SK-N-SH treated with all-trans-retinoic acid at 6 μM for 48 hours (cell line): ENCODE data around the gene SERPINA6.

ENCODE experiments used
- ATAC-seq: fragments of 200-7000 bp; cut with Tn5 transposase; 3 replicates; pipeline ENCODE4 v1.9.1; 2020; ENCODE audit warnings: mild to moderate bottlenecking, moderate library complexity
- ARNTL ChIP-seq: fragments of 450-650 bp; formaldehyde crosslinking; IDR thresholded peaks from 2 replicates; pipeline ENCODE4 v1.5.0; 2020; ENCODE audit warnings: low read depth, mild to moderate bottlenecking, moderate library complexity, borderline replicate concordance
- CREB5 ChIP-seq: fragments of 250-450 bp; sonication (Bioruptor Pico); IDR thresholded peaks from 2 replicates; pipeline ENCODE4 v1.5.1; 2020; ENCODE audit warnings: low read depth, mild to moderate bottlenecking, moderate library complexity
- CSDC2 ChIP-seq: fragments of 250-450 bp; sonication (Bioruptor Pico); IDR thresholded peaks from 2 replicates; pipeline ENCODE4 v1.5.0; 2020; ENCODE audit warnings: mild to moderate bottlenecking, moderate library complexity
- CSRNP3 ChIP-seq: fragments of 250-450 bp; sonication (Bioruptor Pico); IDR thresholded peaks from 2 replicates; pipeline ENCODE4 v1.5.1; 2021; ENCODE audit warnings: mild to moderate bottlenecking, moderate library complexity
- ESRRG ChIP-seq: fragments of 250-450 bp; sonication (Bioruptor Pico); IDR thresholded peaks from 2 replicates; pipeline ENCODE4 v1.6.1; 2021; ENCODE audit warnings: mild to moderate bottlenecking
- GLIS3 ChIP-seq: fragments of 250-450 bp; sonication (Bioruptor Pico); IDR thresholded peaks from 2 replicates; pipeline ENCODE4 v1.5.0; 2020; ENCODE audit warnings: mild to moderate bottlenecking, moderate library complexity
- ISL1 ChIP-seq: fragments of 250-450 bp; sonication (Bioruptor Pico); IDR thresholded peaks from 2 replicates; pipeline ENCODE4 v2.1.2; 2022; ENCODE audit warnings: mild to moderate bottlenecking, moderate library complexity
- OSR1 ChIP-seq: fragments of 250-450 bp; sonication (Bioruptor Pico); IDR thresholded peaks from 2 replicates; pipeline ENCODE4 v1.8.0; 2022; ENCODE audit warnings: moderate library complexity, mild to moderate bottlenecking, inconsistent platforms
- PATZ1 ChIP-seq: fragments of 250-450 bp; sonication (Bioruptor Pico); IDR thresholded peaks from 2 replicates; pipeline ENCODE4 v1.8.0; 2020; ENCODE audit warnings: mild to moderate bottlenecking, moderate library complexity, borderline replicate concordance
- POU6F1 ChIP-seq: fragments of 250-450 bp; sonication (Bioruptor Pico); IDR thresholded peaks from 2 replicates; pipeline ENCODE4 v1.8.0; 2021; ENCODE audit warnings: low read depth, mild to moderate bottlenecking, moderate library complexity, borderline replicate concordance
- PPARA ChIP-seq: fragments of 250-450 bp; sonication (Bioruptor Pico); IDR thresholded peaks from 2 replicates; pipeline ENCODE4 v1.5.0; 2020; ENCODE audit warnings: mild to moderate bottlenecking, borderline replicate concordance
- RARB ChIP-seq: fragments of 250-450 bp; sonication (Bioruptor Pico); IDR thresholded peaks from 2 replicates; pipeline ENCODE4 v1.8.0; 2021; ENCODE audit warnings: mild to moderate bottlenecking, moderate library complexity
- SNAI2 ChIP-seq: fragments of 250-450 bp; sonication (Bioruptor Pico); IDR thresholded peaks from 2 replicates; pipeline ENCODE4 v1.5.0; 2020; ENCODE audit warnings: mild to moderate bottlenecking, moderate library complexity
- TCF4 ChIP-seq: fragments of 250-450 bp; sonication (Bioruptor Pico); IDR thresholded peaks from 2 replicates; pipeline ENCODE4 v1.8.0; 2021; ENCODE audit warnings: mild to moderate bottlenecking, moderate library complexity, borderline replicate concordance
- TOX ChIP-seq: fragments of 250-450 bp; sonication (Bioruptor Pico); IDR thresholded peaks from 2 replicates; pipeline ENCODE4 v1.8.0; 2021; ENCODE audit warnings: mild to moderate bottlenecking, moderate library complexity, borderline replicate concordance
- TSHZ2 ChIP-seq: fragments of 250-450 bp; sonication (Bioruptor Pico); IDR thresholded peaks from 2 replicates; pipeline ENCODE4 v1.5.0; 2020; ENCODE audit warnings: mild to moderate bottlenecking, moderate library complexity
- ZC3H10 ChIP-seq: fragments of 250-450 bp; sonication (Bioruptor Pico); IDR thresholded peaks from 2 replicates; pipeline ENCODE4 v1.5.1; 2021; ENCODE audit warnings: mild to moderate bottlenecking, moderate library complexity
- ZFP30 ChIP-seq: fragments of 450-650 bp; formaldehyde crosslinking; IDR thresholded peaks from 2 replicates; pipeline ENCODE4 v1.5.0; 2022; ENCODE audit warnings: mild to moderate bottlenecking, moderate library complexity
- ZNF565 ChIP-seq: fragments of 450-650 bp; formaldehyde crosslinking; conservative IDR thresholded peaks from 2 replicates; pipeline ENCODE4 v1.5.0; 2020; ENCODE audit warnings: low read depth, mild to moderate bottlenecking, moderate library complexity
- ZNF70 ChIP-seq: fragments of 450-650 bp; formaldehyde crosslinking; IDR thresholded peaks from 2 replicates; pipeline ENCODE4 v1.5.0; 2020; ENCODE audit warnings: mild to moderate bottlenecking, moderate library complexity
- ZNF8 ChIP-seq: fragments of 450-650 bp; formaldehyde crosslinking; IDR thresholded peaks from 2 replicates; pipeline ENCODE4 v1.5.0; 2020; ENCODE audit warnings: mild to moderate bottlenecking, moderate library complexity

Gene SERPINA6

GRCh38 chr14:94291906-94292525, 31.1 kb downstream of the SERPINA6 start:
- ATAC-seq, result no peak
- no peak for TF ChIP-seq ZNF70 (CRISPR knock-in tag)
- no peak for TF ChIP-seq RARB (CRISPR knock-in tag)
- no peak for TF ChIP-seq GLIS3
- no peak for TF ChIP-seq POU6F1 (CRISPR knock-in tag)
- TF ChIP-seq ESRRG (CRISPR knock-in tag), result no peak
- TF ChIP-seq OSR1 (CRISPR knock-in tag), result no peak
- TF ChIP-seq ISL1 (CRISPR knock-in tag), result no peak
- no peak for TF ChIP-seq CSRNP3 (CRISPR knock-in tag)
- no peak for TF ChIP-seq TCF4 (CRISPR knock-in tag)
- TF ChIP-seq ZNF8 (CRISPR knock-in tag), result no peak

- TF ChIP-seq TOX (CRISPR knock-in tag) (no peak), TCF4 (CRISPR knock-in tag) (no peak), SNAI2 (no peak), CSDC2 (CRISPR knock-in tag) (no peak), ZNF70 (CRISPR knock-in tag) (no peak), ISL1 (CRISPR knock-in tag) (no peak), PPARA (CRISPR knock-in tag) (no peak), CREB5 (CRISPR knock-in tag) (no peak), ZNF565 (no peak), CSRNP3 (CRISPR knock-in tag) (no peak), GLIS3 (no peak), ARNTL (CRISPR knock-in tag) (no peak), ZC3H10 (CRISPR knock-in tag) (no peak), PATZ1 (CRISPR knock-in tag) (no peak), ZFP30 (CRISPR knock-in tag) (no peak)
- no peak; the same call in 2 of the 3 replicates for ATAC-seq
These were observed 31.8 kb downstream of the SERPINA6 start for GRCh38 chr14:94291159-94291905.

- no peak for ATAC-seq
- TF ChIP-seq RARB (CRISPR knock-in tag), result no peak
- no peak for TF ChIP-seq TSHZ2 (CRISPR knock-in tag)
- no peak for TF ChIP-seq PATZ1 (CRISPR knock-in tag)
- no peak for TF ChIP-seq CREB5 (CRISPR knock-in tag)
These were observed 32.9 kb downstream of the SERPINA6 start for GRCh38 chr14:94290197-94290596.
